GM10266 (cell line): ENCODE measurements around the gene DPP10.

ENCODE experiments used
- DNase-seq: peaks from one replicate; pipeline ENCODE4 v3.0.0; 2012; ENCODE audit errors: extremely low spot score
- TF ChIP-seq, protein P1 (sequence below): IDR thresholded peaks from 2 replicates; pipeline ENCODE4 v1.5.1; 2012; ENCODE audit warnings: mild to moderate bottlenecking, low read depth; ENCODE audit not compliant: control insufficient read depth, insufficient read depth; ENCODE audit errors: missing control alignments

Gene DPP10

DNA sequence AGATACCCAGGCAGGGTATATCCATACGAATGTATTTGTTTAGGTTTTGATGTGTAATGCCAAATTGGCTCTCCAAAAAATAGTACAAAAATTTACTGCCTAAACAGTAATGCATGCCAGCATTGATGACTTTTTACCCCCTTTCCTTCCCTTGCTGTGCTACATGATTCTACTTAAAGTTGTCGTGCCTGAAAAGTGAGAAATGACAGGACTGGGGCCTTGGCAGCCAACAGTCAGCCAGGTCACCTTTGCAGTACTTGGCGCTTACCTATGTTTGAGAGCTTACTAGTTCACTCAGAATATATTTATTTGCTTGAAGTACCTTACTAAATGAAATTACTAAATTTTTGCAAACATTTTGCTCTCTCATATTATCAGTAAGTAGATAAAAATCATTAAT, 1329.1 kb downstream of the DPP10 start:
- TF ChIP-seq, protein P1, sequence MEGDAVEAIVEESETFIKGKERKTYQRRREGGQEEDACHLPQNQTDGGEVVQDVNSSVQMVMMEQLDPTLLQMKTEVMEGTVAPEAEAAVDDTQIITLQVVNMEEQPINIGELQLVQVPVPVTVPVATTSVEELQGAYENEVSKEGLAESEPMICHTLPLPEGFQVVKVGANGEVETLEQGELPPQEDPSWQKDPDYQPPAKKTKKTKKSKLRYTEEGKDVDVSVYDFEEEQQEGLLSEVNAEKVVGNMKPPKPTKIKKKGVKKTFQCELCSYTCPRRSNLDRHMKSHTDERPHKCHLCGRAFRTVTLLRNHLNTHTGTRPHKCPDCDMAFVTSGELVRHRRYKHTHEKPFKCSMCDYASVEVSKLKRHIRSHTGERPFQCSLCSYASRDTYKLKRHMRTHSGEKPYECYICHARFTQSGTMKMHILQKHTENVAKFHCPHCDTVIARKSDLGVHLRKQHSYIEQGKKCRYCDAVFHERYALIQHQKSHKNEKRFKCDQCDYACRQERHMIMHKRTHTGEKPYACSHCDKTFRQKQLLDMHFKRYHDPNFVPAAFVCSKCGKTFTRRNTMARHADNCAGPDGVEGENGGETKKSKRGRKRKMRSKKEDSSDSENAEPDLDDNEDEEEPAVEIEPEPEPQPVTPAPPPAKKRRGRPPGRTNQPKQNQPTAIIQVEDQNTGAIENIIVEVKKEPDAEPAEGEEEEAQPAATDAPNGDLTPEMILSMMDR: no peak
- no peak for DNase-seq

DNA sequence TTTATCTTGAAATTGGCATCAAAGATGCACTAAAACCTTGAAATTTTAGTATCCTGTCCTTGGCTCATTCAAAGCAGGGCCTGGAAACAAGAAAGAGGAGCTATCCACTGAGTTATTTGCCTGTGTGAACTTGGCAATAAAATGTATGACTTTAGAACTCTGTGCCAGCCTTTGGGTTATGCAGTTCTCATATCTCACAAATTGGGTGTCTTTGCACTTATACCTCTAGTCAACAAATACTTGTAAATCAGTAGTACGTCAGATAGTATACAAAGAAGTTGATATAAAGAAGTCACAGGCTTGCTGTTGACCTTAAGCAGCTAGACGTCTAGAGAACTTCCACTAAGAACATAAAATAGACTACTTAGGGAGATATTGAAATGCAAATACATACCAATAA, 1331.9 kb downstream of the DPP10 start:
- no peak for DNase-seq
- TF ChIP-seq, protein P1: no peak

DNA sequence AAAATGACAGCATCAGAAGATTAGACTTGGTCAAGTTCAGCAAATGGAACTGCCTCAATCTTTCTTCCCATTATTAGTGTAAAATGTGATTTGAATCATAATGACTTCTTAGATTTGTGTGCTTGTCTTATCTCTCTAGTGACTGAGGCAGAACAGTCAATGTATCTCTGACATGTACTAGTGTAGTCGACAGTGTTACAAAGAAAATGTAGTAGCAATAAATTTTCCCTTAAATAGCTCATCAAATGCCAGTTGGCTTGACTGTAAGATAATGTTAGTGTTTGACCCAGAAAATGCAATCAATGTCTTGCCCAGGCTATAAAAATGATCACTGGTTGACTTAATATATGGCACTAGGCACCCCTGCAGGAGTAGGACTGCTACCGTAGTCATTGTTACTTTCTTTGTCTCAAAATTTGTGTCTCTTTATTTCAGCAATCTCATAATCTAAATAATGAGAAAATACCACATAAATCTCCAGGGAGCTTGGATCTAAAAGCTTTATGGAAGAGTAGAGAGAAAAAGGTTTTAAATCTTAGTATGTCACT, 1336.7 kb downstream of the DPP10 start:
- DNase-seq: no peak
- TF ChIP-seq, protein P1: no peak

DNA sequence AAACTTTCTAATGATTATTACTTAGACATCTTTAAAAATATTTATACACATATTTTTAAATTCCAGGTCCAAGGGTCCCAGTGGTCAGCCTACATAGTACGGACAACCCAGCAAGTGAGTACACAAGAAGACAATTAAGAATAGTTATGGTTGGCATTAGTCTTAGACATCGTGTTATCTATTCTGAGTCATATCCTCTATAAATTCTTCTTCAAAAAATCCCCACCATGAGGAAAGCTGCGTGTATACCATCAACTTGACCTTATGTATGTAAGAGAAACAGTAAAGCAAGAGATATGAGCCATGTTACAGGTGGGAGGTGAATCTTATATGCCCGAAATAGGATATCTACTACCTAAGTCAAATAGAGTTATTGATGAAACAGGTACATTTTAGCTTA, 1339.8 kb downstream of the DPP10 start:
- no peak for DNase-seq
- TF ChIP-seq, protein P1: no peak

DNA sequence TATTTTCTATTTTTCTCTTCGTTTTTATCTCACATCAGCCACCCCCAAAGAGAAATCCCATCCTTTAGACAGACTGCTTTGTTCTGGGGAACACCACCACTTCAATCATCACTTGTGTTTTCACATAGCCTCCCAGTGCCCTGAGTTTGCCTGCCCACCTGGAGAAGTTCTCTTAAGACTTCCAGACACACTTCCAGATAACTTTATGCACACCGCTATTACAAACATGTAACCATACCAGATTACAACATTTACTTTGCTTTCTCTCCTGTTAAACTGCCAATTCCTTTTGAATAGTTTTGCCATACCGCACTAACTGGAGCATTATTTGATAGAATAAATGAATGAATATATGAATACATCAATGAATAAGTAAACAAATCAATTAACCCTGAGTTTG, 1353.6 kb downstream of the DPP10 start:
- TF ChIP-seq, protein P1: no peak
- no peak for DNase-seq

DNA sequence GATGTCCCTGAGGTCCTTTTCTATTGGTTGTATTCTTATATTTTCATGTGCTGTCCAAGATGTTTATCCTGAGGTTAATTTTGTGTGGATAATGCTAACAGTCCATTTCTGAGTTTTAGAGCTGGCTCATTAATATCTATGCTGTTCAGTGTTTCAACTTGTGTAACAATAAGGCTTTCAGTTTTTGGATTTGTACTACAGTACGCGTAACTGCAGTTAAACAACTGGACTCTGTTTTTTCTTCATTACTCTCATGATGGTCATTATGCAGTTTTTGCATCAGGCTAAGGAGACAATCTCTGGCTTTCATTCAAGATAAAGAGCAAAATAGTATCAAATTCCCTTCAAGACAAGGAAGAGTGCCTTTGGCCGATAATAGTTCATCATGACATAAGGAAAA, 1364.8 kb downstream of the DPP10 start:
- no peak for DNase-seq

DNA sequence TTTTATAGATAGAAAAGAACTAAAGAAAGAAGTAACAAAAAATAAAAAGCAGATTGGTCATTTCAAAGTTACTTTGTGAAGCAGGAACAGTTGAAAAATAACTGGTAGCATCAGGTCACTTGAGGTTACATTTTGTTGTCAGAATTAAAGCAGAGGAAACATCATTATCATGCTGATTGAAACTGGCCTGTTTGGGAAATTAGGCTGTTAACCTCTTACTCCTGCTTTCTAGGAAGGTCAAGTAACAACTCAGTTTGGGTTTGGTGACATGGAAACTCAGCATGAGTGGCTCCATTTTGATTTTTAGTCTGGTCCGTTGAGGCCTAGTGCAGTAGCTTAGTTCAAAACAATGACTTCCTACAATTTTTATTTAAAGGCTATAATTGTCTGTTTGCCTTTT, 1383.5 kb downstream of the DPP10 start:
- DNase-seq: no peak
- TF ChIP-seq, protein P1: no peak

More for the DNA sequence above, 1364.8 kb downstream of the DPP10 start:
- TF ChIP-seq, protein P1: no peak
